HG03045 (cell line): ENCODE measurements around the gene SLC13A3.

ENCODE experiments used
- ATAC-seq: cut with Tn5 transposase; IDR thresholded peaks from one replicate; pipeline ENCODE4 v1.9.1; 2021; ENCODE audit warnings: mild to moderate bottlenecking, moderate library complexity; ENCODE audit not compliant: unreplicated experiment

Gene SLC13A3

GRCh38 chr20:46582648-46583047 lies 68.6 kb downstream of the SLC13A3 start:
- ATAC-seq: no peak

GRCh38 chr20:46581391-46581790 lies 69.9 kb downstream of the SLC13A3 start:
- ATAC-seq: no peak

GRCh38 chr20:46580613-46581205 lies 70.5 kb downstream of the SLC13A3 start:
- no peak for ATAC-seq

- no peak for ATAC-seq
These were observed 72.5 kb downstream of the SLC13A3 start for GRCh38 chr20:46578745-46579144.

- ATAC-seq: no peak
These were observed 74.4 kb downstream of the SLC13A3 start for GRCh38 chr20:46576774-46577395.

- ATAC-seq: no peak
These were observed 75.3 kb downstream of the SLC13A3 start for GRCh38 chr20:46575937-46576461.

GRCh38 chr20:46575394-46575793 lies 75.9 kb downstream of the SLC13A3 start:
- no peak for ATAC-seq

- no peak for ATAC-seq
These were observed 77.3 kb downstream of the SLC13A3 start for GRCh38 chr20:46573788-46574584.

GRCh38 chr20:46573234-46573633 lies 78.0 kb downstream of the SLC13A3 start:
- no peak for ATAC-seq

GRCh38 chr20:46572790-46573189 lies 78.5 kb downstream of the SLC13A3 start:
- ATAC-seq: no peak

GRCh38 chr20:46572153-46572552 lies 79.1 kb downstream of the SLC13A3 start:
- no peak for ATAC-seq

GRCh38 chr20:46571418-46571817 lies 79.8 kb downstream of the SLC13A3 start:
- ATAC-seq: no peak

- ATAC-seq: no peak
These were observed 80.3 kb downstream of the SLC13A3 start for GRCh38 chr20:46570956-46571355.

- ATAC-seq: no peak
These were observed 81.3 kb downstream of the SLC13A3 start for GRCh38 chr20:46569961-46570360.

GRCh38 chr20:46568570-46569129 lies 82.6 kb downstream of the SLC13A3 start:
- no peak for ATAC-seq

- no peak for ATAC-seq
These were observed 85.1 kb downstream of the SLC13A3 start for GRCh38 chr20:46566125-46566524.

- ATAC-seq: no peak
These were observed 86.9 kb downstream of the SLC13A3 start for GRCh38 chr20:46564241-46564957.

- no peak for ATAC-seq
These were observed 87.4 kb downstream of the SLC13A3 start for GRCh38 chr20:46563860-46564221.

- ATAC-seq: no peak
These were observed 87.9 kb downstream of the SLC13A3 start for GRCh38 chr20:46563170-46563859.
